A673 (cell line): ENCODE measurements around the gene HS3ST5.

Experiments used
- EZH2 ChIP-seq: fragments of 200-600 bp; sonication (generic); IDR thresholded peaks from 2 replicates; pipeline ENCODE4 v1.6.1; 2017; ENCODE audit warnings: borderline replicate concordance, low read depth, mild to moderate bottlenecking, mixed read lengths, antibody characterized with exemption, low read length; ENCODE audit not compliant: poor library complexity, severe bottlenecking
- TF ChIP-seq, protein P1 (sequence below): fragments of 300-800, 200-600 bp; sonication (generic); conservative IDR thresholded peaks from 2 replicates; pipeline ENCODE4 v1.5.1; 2017; ENCODE audit warnings: low read depth, mild to moderate bottlenecking, antibody characterized with exemption, low read length, moderate library complexity, mixed read lengths

GRCh38 chr6:114339706-114340105, 3.1 kb downstream of the HS3ST5 start:
- TF ChIP-seq, protein P1, sequence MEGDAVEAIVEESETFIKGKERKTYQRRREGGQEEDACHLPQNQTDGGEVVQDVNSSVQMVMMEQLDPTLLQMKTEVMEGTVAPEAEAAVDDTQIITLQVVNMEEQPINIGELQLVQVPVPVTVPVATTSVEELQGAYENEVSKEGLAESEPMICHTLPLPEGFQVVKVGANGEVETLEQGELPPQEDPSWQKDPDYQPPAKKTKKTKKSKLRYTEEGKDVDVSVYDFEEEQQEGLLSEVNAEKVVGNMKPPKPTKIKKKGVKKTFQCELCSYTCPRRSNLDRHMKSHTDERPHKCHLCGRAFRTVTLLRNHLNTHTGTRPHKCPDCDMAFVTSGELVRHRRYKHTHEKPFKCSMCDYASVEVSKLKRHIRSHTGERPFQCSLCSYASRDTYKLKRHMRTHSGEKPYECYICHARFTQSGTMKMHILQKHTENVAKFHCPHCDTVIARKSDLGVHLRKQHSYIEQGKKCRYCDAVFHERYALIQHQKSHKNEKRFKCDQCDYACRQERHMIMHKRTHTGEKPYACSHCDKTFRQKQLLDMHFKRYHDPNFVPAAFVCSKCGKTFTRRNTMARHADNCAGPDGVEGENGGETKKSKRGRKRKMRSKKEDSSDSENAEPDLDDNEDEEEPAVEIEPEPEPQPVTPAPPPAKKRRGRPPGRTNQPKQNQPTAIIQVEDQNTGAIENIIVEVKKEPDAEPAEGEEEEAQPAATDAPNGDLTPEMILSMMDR, result no peak
- no peak for TF ChIP-seq EZH2
